NCI-H2029 (cell line): ENCODE results near the gene F7.

Experiments used
- DNase-seq: peaks from one replicate; lab custom pipeline; 2025; lab: John Stamatoyannopoulos, UW

F7 gene

DNA sequence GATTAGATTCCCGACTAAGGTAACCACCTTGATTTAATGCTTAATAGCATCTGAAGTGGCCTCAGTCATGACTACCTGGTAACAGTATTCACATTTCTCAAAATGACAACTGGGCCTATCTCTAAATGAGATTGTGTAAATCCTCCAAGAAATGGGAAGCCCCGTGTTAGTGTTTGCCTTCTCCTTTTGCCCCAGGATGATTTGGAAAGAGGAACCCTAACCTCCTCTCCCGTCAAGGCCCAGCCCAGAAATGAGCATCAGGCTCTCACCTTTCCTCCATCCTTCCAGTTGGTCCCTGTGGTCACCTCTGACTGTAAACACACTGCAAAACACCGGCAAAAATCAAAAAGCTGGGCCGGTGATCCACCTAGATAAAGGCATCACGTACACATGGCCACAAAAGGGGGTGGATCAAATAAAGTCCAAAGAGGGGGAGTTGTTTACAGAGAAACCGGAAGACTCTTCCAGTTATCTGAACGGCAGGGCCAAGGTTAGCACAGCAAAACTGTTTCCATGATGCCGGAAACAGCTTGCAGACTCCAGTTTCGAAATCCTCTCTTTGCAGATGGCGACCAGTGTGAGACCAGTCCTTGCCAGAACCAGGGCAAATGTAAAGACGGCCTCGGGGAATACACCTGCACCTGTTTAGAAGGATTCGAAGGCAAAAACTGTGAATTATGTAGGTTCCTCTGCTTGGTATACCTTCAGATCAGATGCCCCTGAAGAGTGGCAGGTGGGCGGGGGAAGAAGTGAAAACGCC lies 33.4 kb downstream of the F7 start:
- DNase-seq, result no peak

DNA sequence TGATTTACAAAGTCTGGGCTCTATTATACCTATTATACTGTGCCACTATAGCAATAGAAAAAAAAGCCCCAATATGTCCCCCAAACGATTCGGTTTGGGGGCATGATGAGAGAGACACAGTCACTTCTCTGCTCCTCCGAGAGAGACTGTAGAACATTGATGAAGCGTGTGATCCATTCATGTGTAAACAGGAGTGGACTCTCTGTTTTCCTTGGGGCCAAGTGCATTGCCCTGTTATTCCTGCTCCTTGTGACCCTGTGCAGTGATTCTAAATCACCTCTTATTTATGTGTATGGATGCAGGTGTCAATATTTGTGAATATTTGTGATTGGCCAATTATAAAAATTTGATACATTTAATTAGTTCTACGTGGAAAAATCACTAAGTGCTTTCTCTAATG lies 34.0 kb downstream of the F7 start:
- no peak for DNase-seq

DNA sequence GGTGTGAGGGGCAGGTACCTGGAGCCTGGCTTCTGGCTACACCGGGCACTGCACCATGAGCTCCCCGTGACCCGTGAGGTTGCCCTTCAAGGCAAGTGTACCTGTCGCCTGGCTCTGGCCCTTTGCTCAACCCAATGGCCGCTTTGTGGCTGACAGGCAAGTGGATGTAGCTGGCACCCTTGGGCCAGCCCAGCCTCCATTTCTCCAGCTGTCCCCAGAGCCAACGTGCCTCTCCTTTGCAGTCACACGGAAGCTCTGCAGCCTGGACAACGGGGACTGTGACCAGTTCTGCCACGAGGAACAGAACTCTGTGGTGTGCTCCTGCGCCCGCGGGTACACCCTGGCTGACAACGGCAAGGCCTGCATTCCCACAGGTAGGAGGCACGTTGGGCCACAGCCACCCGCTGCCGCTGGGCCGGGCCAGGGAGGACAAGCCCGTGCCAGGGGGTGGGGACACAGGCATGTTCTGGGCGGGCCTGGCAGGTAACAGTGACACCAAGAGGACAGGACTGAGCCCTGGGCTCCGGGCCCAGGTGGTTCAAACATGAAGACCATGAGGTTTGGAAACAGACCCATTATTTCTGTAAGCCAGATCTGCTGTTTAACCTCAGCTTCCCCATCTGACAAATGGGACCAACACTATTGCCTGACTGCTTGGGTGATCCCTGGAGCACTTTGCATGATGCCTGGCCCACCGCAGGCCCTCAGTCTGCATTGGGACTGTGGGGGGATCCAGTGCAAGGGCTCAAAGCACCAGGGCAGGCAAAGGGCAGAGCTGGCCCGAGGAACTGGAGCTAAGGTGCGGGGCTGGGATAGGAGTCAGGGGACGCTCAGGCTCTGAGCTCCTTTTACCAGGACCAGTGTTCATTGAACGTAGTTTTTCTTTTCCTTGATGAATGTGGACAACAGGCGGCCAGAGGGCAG lies 35.3 kb downstream of the F7 start:
- DNase-seq, result no peak

DNA sequence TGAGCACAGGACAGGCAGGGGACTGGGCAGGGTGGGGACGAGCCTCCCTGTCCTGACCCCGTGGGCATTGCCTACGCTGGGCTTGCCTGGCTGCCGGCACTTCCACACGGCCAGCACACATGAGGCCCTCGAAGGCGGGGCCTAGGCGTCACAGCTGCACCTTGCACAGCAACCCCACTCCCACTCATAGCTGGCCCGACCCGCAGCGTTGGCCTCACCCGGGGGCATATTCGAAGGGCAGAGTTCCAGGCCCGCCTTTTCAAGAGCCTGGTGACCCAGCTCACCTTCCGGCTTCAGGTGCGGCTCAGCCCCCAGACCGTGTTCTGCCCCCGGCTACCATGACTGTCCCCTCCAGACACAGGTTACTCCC lies 36.0 kb downstream of the F7 start:
- no peak for DNase-seq

DNA sequence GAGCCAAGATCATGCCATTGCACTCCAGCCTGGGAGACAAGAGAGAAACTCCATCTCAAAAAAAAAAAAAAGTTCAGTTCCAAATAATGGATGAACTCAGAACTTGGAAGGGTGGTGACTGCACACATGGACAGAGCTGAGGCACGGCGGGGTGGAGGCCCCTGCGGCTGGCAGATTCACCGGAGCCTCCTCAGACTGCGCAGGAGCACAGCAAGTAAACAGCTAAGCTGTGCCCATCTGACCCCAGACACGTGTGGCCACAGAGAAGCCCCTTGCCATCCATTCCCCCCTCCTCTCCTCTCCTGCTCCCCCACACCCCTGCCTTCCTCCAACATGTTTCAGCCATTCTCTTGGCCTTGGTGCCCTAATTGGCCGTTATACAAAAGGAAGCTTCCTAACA lies 37.3 kb downstream of the F7 start:
- no peak for DNase-seq

DNA sequence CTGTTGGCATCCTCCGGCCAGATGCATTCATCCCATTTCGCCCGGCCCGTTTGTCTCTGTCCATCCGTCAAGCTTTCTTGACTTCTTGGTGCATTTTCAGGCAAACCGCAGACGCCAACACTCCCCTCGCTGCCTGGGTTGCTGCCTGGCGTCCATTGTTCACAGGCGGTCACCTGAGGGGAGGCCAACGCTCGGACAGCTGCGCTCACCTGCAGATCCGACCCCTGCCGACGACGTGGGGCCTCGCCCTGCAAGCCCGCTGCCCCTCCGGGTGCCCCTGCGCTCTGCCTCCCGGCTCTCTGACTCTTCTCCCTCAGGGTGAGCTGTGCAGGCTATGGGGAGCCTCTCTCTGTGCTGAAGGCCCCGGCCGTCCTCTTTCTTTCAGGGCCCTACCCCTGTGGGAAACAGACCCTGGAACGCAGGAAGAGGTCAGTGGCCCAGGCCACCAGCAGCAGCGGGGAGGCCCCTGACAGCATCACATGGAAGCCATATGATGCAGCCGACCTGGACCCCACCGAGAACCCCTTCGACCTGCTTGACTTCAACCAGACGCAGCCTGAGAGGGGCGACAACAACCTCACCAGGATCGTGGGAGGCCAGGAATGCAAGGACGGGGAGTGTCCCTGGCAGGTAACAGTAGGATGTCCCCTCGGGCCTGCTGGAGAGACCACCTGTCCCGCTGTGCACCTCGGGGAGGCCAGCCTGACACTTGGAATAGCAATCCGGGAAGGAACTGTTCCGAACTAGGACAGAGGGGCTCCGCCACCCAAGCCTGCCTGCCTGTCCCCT lies 38.1 kb downstream of the F7 start:
- no peak for DNase-seq

DNA sequence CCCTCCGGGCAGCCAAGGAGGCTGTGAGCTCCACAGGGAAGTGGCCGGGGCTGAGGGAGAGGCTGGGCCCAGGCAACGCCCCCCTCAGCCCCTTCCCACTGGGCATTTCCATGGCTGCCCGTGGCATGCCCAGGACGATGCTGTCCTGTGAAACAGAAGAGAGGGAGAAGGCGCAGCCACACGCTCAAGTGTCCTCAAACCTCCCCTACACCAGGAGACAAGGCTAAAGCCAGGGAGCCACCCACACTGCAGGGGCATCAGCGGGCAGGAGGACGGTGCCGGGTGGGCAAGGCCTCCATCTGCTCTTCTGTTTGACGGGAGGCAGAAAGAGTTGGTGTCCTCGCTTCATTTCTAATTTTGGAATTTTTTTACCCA lies 38.7 kb downstream of the F7 start:
- no peak for DNase-seq

DNA sequence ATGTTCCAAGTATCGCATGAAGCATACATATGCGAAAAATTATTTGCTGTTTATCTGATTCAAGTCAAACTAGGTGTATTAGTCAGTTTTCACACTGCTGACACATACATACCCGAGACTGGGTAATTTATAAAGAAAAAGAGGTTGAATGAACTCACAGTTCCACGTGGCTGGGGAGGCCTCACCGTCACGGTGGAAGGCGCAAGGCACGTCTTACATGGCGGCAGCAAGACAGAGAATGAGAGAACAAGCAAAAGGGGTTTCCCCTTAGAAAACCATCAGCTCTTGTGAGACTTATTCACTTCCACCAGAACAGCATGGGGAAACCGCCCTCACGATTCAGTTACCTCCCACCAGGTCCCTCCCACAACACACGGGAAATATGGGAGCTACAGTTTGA lies 39.9 kb downstream of the F7 start:
- no peak for DNase-seq

DNA sequence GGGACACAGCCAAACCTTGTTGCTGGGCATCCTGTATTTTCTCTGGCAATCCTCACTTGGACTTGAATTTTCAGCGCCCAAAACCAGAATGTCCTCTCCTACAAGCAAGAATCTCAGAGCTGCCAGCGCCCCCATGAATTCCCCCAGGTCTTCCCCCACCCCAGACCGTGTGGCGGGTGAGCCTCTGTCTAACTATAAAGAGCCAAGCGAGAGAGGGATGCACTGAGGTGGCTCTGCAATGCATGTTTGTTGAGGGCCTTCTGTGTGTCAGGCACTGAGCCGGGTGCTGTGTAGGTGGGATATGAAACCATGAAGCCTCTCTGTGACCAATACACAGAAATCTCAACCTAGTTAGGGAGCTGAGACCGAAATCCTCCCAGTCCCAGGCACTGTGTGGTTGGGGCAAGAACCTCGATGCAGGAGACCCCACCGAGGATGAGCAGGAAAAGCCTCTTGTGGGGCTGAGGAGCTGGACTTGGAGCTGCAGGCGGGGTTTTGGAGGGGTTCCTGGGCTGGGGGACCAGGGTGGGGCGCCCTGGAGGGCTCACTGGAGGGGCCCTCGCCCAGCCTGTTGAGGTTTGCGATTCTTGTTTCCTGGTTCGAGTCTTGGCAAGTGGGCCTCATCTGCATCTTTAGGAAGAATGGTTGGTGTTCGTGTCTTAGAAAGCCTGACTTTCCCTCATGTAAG lies 40.5 kb downstream of the F7 start:
- DNase-seq, result no peak

DNA sequence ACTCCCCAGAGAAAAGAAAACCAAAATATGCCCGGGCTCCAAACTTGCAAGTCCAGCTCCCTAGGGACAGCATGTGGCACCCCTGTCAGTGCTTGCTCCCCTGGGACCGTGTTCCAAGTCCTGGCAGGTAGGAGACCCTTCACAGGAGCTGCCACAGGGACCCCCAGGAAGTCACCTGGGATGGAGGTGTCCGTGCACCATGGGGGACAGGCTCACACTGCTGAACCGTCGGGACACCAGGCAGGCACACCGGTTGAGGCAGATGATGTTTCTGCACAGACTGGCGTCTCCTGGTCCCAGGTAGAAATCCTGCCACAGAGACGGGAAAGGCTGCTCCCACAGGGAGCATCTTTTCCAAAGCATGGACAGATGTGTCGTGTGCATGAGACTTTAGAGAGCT lies 41.2 kb downstream of the F7 start:
- no peak for DNase-seq

DNA sequence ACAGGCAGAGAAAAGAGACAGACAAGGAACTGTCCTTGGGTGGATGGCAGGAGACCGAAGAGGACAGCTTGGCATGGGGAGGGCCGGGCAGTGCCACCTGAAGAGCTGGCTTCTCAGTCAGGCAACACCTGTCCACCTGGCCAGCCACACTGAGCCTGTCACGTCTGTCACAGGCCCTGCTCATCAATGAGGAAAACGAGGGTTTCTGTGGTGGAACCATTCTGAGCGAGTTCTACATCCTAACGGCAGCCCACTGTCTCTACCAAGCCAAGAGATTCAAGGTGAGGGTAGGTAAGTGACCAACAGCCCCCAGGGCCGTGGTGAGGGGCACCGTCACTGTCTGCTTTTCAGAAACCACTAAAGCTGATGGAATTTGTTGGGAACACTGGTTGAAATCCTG lies 41.6 kb downstream of the F7 start:
- DNase-seq, result no peak

DNA sequence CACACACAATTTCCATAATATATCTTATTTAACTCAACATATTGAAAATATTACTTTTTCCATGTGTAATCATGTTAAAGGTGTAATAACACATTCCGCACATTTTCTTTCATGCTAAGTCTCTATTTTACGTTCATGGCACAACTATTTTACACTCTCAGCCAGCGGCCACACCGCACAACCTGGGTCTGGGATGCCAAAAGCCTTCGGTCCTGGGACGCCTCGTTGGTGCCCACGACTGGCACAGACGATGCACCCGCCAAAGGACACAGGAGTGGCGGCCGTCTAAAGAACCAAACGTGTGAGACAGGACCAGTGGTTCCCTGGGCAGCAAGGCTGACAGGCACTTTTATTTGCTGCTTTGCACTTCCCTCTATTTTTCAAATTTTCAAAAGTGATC lies 42.8 kb downstream of the F7 start:
- DNase-seq, result no peak

DNA sequence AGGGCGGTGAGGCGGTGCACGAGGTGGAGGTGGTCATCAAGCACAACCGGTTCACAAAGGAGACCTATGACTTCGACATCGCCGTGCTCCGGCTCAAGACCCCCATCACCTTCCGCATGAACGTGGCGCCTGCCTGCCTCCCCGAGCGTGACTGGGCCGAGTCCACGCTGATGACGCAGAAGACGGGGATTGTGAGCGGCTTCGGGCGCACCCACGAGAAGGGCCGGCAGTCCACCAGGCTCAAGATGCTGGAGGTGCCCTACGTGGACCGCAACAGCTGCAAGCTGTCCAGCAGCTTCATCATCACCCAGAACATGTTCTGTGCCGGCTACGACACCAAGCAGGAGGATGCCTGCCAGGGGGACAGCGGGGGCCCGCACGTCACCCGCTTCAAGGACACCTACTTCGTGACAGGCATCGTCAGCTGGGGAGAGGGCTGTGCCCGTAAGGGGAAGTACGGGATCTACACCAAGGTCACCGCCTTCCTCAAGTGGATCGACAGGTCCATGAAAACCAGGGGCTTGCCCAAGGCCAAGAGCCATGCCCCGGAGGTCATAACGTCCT lies 43.4 kb downstream of the F7 start:
- no peak for DNase-seq

DNA sequence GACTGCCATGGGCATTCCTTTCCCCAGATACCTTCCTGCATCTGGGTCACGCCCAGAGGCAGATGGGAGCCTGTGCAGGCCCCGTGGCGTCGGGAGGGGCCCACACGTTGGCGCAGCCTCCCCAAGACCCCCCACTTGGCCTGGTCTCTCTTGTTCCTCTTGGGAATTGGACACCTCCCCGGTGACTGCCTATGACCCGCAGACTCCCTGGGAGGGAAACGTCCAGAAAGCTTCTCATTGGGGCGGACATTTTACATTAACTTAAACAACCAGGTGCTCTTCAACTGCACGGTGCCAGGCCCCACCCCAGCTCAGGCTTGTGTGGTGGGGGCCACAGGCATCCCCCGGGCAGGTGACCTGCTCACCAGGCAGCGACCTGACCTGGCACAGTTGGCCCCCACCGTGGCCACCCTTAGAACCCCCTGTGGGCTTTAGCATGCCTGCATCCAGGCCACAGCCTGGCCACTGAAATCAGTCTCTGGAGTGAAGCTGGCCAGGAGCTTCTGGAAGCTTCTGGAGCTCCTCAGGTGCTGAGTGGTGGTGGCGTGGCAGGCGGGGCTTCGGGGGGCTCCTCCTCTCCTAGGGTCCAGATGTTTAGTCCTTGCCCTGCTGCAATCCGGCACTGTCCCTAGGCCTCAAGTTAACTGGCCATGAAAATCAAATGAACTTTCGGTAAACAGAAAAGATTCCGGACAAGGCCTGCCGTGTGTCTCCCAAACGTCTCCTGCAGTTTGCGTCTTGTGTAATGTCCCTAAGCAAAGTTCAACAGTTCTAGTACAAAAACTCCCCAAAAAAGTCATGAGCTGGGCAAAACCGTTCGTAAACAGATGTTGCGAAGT lies 44.3 kb downstream of the F7 start:
- DNase-seq, result no peak

DNA sequence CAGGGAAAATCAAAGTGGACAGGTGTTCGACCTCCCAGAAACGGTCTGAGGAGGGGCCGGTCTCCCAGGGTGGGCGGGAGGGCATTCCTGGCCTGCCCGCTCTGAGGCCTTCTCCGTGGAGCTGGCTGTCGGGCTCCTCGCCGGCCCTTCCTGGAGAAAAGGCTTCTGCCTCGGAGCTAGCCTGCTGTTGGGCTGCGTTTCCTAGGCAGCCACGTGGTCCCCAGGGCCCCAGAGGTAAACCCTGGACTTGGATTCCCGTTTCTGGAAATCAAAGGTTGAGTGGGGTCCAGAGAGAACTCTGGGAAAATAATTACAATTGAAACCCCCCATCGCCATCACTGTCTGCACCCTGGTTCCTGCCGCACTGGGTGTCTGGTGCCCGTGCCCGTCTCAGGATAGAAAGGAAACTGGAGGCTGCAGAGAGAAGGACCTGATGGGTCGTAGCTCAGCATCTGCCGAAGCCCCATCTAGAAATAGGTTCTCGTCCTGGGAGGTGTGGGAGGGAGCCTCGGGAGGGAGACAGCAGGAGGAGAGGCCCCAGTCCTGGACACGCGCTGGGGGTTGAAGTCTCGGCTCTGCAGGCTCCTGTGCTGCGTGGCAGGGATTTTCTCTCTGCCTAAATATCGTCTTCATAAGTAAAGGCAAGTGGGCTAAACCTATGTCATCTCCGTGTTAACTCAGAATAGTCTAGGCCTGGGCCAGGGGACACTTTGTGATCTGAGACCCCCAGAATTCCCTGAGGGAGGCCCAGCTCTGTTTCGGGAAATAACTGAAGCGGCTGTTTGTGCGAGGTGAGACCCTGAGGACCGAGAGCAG lies 45.2 kb downstream of the F7 start:
- no peak for DNase-seq

DNA sequence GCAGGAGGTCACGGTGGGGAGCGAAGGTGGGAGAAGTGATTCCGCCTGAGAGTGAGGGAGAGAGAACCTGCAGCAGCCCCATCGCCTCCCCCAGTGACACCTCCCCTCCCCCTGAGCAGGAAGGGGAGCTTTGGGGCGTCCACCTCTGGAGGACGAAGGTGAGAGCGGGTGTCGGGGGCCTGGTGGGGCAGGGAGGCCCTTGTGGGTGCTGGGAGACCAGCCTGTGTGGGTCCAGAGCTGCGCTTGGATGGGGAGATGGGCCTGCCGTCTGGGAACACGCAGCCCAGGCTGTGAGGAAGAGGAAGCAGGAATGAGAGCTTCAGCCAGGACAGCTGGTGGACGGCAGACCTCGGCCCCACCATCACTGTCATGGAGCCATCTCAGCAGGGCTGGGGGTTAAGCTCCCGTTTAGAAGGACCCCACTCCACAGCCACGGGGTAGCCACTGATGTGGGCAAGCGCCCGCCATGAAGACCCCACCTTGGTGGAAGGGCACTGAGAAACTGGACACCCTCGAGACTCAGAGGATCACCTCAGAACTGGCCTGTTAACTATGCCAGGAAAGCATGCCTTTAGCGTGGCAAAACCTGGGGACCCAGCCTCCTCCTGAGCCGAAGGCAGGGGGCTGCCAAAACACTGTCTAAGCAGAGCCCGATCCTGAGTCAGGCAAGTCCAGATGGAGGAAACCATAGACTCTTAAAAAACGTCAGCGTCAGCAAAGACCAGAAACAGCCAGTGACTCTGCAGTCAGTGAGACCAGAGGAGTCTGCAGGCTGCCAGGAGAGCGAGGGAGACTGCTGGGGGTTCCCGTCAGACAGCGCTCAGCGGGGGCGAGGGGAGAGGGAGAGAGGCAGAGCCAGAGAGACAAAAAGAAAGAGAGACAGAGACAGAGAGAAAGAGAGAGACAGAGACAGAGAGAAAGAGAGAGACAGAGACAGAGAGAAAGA lies 46.4 kb downstream of the F7 start:
- DNase-seq, result no peak

DNA sequence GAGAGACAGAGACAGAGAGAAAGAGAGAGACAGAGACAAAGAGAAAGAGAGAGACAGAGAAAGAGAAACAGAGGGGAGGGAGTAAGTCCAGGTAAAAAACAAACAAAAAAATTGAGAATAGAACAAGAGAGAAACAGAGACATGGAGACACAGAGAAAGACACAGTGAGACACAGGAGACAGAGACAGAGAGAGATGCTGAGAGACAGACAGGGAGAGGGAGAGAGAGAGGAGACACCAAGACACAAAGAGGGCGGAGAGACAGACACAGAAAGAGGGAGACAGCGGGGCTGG lies 47.0 kb downstream of the F7 start:
- DNase-seq, result no peak

DNA sequence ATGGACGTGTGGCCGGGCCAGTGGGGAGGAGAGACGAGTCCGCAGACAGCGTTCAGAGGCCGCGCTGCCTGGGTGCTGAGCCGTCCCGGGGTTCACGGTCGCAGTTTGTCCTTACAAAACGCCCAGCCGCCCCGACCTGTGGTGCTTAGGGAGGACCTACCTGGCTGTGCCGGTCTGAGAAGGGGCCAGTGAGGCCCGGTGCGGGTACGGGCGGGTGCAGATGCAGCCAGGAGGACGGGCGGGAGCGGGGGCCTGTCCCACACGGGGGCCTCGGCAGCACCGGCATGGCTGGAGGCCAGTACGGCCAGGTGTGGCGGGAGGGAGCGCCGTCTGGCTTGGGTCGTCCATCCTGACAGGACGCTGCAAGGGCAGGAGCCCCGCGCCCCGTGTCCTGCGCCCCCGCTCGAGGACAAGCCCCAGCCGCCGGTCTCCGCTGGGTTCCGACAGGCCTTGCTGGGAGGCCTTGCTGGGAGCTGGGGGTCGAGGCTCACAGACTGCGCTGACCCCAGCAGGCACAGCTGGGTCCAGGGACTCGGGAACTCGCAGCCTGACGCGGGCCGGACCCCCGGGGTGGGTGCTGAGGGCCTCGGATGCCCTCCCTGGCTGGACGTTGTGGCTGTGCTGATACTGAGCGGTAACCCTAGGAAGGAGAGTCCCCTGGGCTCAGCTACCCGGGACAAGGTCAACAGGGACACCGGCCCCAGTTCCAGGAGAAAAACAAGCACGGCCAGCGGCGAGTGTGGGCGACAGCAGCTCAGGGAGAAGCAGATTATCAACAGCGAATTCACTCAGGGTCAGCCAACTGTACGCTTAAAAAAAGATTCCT lies 47.6 kb downstream of the F7 start:
- DNase-seq, result no peak
